Activated T-helper 2 cell treated with anti-CD3 and anti-CD28 coated beads, Interferon-gamma antibody, Interleukin-2, Interleukin-4, amounts not matched to agents 10 μg/mL and 5 μg/mL and 100 μg/mL, durations not matched to agents 14 hours and 24 hours and 36 hours (primary cell): ENCODE data around the gene BHLHA9. TPM values are rescaled to one million over a fixed set of nuclear protein-coding genes. Genes with fewer than 3 reads are reported as not detected.

Experiments
- DNase-seq: peaks from one replicate; pipeline ENCODE4 v3.0.0; 2021; ENCODE audit warnings: low spot score
- H3K27ac Mint-ChIP-seq: one replicate; pipeline ENCODE4 v1.8.0; 2021; ENCODE audit warnings: mixed read lengths
- H3K27me3 Mint-ChIP-seq: one replicate; pipeline ENCODE4 v1.8.0; 2021; ENCODE audit warnings: low read depth, mixed read lengths
- H3K36me3 Mint-ChIP-seq: one replicate; pipeline ENCODE4 v1.8.0; 2021; ENCODE audit warnings: low read depth, mixed read lengths
- H3K4me1 Mint-ChIP-seq: one replicate; pipeline ENCODE4 v1.8.0; 2021; ENCODE audit warnings: low read depth, mixed read lengths
- H3K4me3 Mint-ChIP-seq: one replicate; pipeline ENCODE4 v1.8.0; 2021; ENCODE audit warnings: low read depth, mild to moderate bottlenecking, moderate library complexity, mixed read lengths
- H3K9me3 Mint-ChIP-seq: one replicate; pipeline ENCODE4 v1.8.0; 2021; ENCODE audit warnings: mixed read lengths
- intact Hi-C: fragments of 100-400 bp; cut with micrococcal nuclease; formaldehyde crosslinking; loops from one replicate; pipeline ENCODE4 v1.15.1; 2023
- total RNA-seq: library from RNA; stranded (reverse); gene quantifications from 2 replicates; pipeline ENCODE4 v1.2.3, GENCODE V29; 2022

The BHLHA9 gene
- total RNA-seq, 1 donor from 2014 or later = not detected

DNA sequence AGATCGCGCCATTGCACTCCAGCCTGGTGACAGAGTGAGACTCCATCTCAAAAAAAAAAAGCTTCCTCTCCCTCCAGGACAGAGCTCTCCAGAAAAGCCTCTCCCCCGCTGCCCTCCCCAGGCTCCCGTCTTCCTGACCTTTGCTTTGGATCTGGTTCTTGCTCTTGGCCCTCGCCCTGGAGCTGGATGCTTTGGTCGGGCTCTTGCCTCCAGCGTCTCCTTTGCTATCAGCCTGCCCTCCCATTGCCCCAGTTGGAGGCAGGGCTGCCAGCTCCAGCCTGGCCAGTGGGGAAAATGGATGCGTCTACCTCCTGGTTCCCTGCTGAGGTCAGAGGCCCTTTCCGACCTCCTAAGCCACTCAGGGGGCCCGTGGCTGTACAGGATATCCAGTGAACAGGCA is 45.2 kb downstream of the BHLHA9 start:
- intact Hi-C loops = no loop called here
- no peak overlapping the region for H3K4me3 Mint-ChIP-seq
- no peak for DNase-seq
- no peaks in the 10 kb centered on the region for H3K9me3 Mint-ChIP-seq
- no peak overlapping the region for H3K27ac Mint-ChIP-seq
- peaks cover 5% of the 10 kb centered on the region for H3K27me3 Mint-ChIP-seq
- no peaks in the 10 kb centered on the region for H3K4me1 Mint-ChIP-seq
- H3K36me3 Mint-ChIP-seq = no peaks in the 10 kb centered on the region

DNA sequence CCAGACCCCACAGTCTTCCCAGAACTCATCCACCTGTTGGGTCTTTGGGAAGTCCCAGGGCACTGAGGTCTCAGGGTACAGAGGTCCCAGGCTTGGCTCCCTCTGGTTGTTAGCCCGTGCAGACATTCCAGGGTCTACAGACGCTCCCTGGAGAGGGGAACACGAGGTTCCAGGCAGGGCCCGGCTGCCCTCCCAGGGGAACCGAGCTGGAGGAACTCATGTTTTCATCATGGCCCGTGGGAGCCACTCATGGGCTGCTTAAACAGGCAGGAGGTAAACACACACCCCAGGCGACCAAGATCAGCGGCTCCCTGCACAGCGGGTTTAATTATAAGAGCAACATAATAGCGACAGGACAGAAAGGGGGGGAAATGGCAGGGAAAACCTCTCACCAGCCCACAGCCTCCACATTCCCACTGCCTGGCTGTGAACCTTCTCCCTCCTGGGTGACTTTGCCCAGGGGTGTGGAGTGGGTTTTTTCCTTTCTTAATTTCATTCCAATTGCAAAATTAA is 45.7 kb downstream of the BHLHA9 start:
- intact Hi-C loops = no loop called here
- Mint-ChIP-seq H3K9me3 (no peaks in the 10 kb centered on the region), H3K4me3 (no peak overlapping the region), H3K36me3 (no peaks in the 10 kb centered on the region), H3K27ac (no peak overlapping the region), H3K4me1 (no peaks in the 10 kb centered on the region), H3K27me3 (peaks cover 5% of the 10 kb centered on the region)
- DNase-seq = no peak

Other genes with a start within 250 kb of the BHLHA9 start
- gene ABR, start 90.5 kb upstream of the BHLHA9 start, total RNA-seq = 69.3 and 75.3 TPM in 2 replicates
- 0.05 TPM in 1 of 2 replicates, not detected in the other for gene TRARG1, start 9.2 kb downstream of the BHLHA9 start, total RNA-seq
- 499 and 501 TPM in 2 replicates for gene YWHAE, start 129.8 kb downstream of the BHLHA9 start, total RNA-seq
- 22.2 and 22.6 TPM in 2 replicates for gene CRK, start 185.8 kb downstream of the BHLHA9 start, total RNA-seq
- gene MYO1C, start 222.2 kb downstream of the BHLHA9 start, total RNA-seq = 54.3 and 55.1 TPM in 2 replicates
- gene INPP5K, start 246.2 kb downstream of the BHLHA9 start, total RNA-seq = 26.2 and 31.0 TPM in 2 replicates